ENCODE measurements around the gene FBXL15. TPM values are rescaled to one million over a fixed set of nuclear protein-coding genes. Genes with fewer than 3 reads are reported as not detected.

Gene FBXL15
- total and polyA plus RNA-seq, 2 experiments from 2014 or later, result 17.7 to 23.1 TPM

GRCh38 chr10:102431452-102432124, 11.0 kb downstream of the FBXL15 start:
- H3F3A ChIP-seq (ENCODE audit: insufficient read depth), result peaks cover 6% of the 10 kb centered on the region
- peak overlapping the region; percentile 91 for H3K4me3 ChIP-seq
- H3K27ac ChIP-seq, result peak overlapping the region; percentile 56
- no peak for TF ChIP-seq EZH2phosphoT487 (IDR thresholded peaks at IDR 0.05; ENCODE audit: insufficient read depth, low read depth)
- no peak for TF ChIP-seq EZH2 (IDR thresholded peaks at IDR 0.05; ENCODE audit: insufficient read depth, poor library complexity, severe bottlenecking)
- peak; percentile 72 for DNase-seq
- no peaks in the 10 kb centered on the region for H3K9me3 ChIP-seq (ENCODE audit: low read depth)
- peaks cover 28% of the 10 kb centered on the region for H3K4me1 ChIP-seq (ENCODE audit: insufficient read depth)
- H3K9ac ChIP-seq, result peak overlapping the region; percentile 95
- H3K36me3 ChIP-seq (ENCODE audit: low read depth), result no peaks in the 10 kb centered on the region
- no peaks in the 10 kb centered on the region for H3K27me3 ChIP-seq (replicated peaks; ENCODE audit: insufficient read depth)
- 25% methylated on average over 4 of the region's 4 CpGs for WGBS, 2 experiments (ENCODE audit: low coverage in 1 of 2, low lambda C conversion rate in 2 of 2, missing lambda C conversion rate in 2 of 2)
- H3K79me2 ChIP-seq (ENCODE audit: insufficient read depth), result peaks cover 28% of the 10 kb centered on the region
- peak overlapping the region; percentile 88 for H3K4me2 ChIP-seq (ENCODE audit: unreplicated experiment)
- H3K9me2 ChIP-seq (ENCODE audit: insufficient read depth), result no peaks in the 10 kb centered on the region
- peak overlapping the region; percentile 96 for H2AFZ ChIP-seq
- H4K20me1 ChIP-seq (ENCODE audit: insufficient read depth), result no peaks in the 10 kb centered on the region
- in situ Hi-C loops (cut with MboI), result no loop called here

GRCh38 chr10:102432162-102432950, 11.7 kb downstream of the FBXL15 start, which contains the start of gene CUEDC2:
Gene CUEDC2 (minus strand): TSS chr10:102432574. CDS start chr10:102425188, 7,386 bp downstream.
- H3K4me3 ChIP-seq, result peak within 1 kb of the TSS; percentile 91
- peaks cover 5% of the 10 kb centered on the region for H3F3A ChIP-seq (ENCODE audit: insufficient read depth)
- H3K27me3 ChIP-seq (replicated peaks; ENCODE audit: insufficient read depth), result no peaks in the 10 kb centered on the region
- H3K4me2 ChIP-seq (ENCODE audit: unreplicated experiment), result peak within 1 kb of the TSS; percentile 88
- peak within 1 kb of the TSS; percentile 96 for H2AFZ ChIP-seq
- H3K27ac ChIP-seq, result peak within 1 kb of the TSS; percentile 56
- peak; percentile 97 for DNase-seq
- H3K9me2 ChIP-seq (ENCODE audit: insufficient read depth), result no peaks in the 10 kb centered on the region
- H4K20me1 ChIP-seq (ENCODE audit: insufficient read depth), result no peaks in the 10 kb centered on the region
- no peaks in the 10 kb centered on the region for H3K9me3 ChIP-seq (ENCODE audit: low read depth)
- TF ChIP-seq EZH2phosphoT487 (IDR thresholded peaks at IDR 0.05; ENCODE audit: insufficient read depth, low read depth) (no peak), EZH2 (IDR thresholded peaks at IDR 0.05; ENCODE audit: insufficient read depth, poor library complexity, severe bottlenecking) (no peak)
- H3K4me1 ChIP-seq (ENCODE audit: insufficient read depth), result peaks cover 20% of the 10 kb centered on the region
- WGBS, 2 experiments (ENCODE audit: low coverage in 1 of 2, low lambda C conversion rate in 2 of 2, missing lambda C conversion rate in 2 of 2), result 1% methylated on average over 40 to 48 of the region's 52 CpGs
- H3K36me3 ChIP-seq (ENCODE audit: low read depth), result no peaks in the 10 kb centered on the region
- peak within 1 kb of the TSS; percentile 95 for H3K9ac ChIP-seq
- in situ Hi-C loops (cut with MboI), result no loop called here
- peaks cover 31% of the 10 kb centered on the region for H3K79me2 ChIP-seq (ENCODE audit: insufficient read depth)

- Histone ChIP-seq H3K4me3 (no peak overlapping the region), H3K4me2 (ENCODE audit: unreplicated experiment) (no peak overlapping the region), H3K9ac (no peak overlapping the region), H2AFZ (no peak overlapping the region), H3K79me2 (ENCODE audit: insufficient read depth) (peaks cover 31% of the 10 kb centered on the region), H3K36me3 (ENCODE audit: low read depth) (no peaks in the 10 kb centered on the region), H3K9me3 (ENCODE audit: low read depth) (no peaks in the 10 kb centered on the region), H3F3A (ENCODE audit: insufficient read depth) (no peaks in the 10 kb centered on the region; the same call in 1 of the 2 replicates), H3K9me2 (ENCODE audit: insufficient read depth) (no peaks in the 10 kb centered on the region), H3K27me3 (replicated peaks; ENCODE audit: insufficient read depth) (no peaks in the 10 kb centered on the region), H4K20me1 (ENCODE audit: insufficient read depth) (no peaks in the 10 kb centered on the region), H3K4me1 (ENCODE audit: insufficient read depth) (peaks cover 20% of the 10 kb centered on the region), H3K27ac (no peak overlapping the region)
- WGBS, 2 experiments (ENCODE audit: low coverage in 1 of 2, low lambda C conversion rate in 2 of 2, missing lambda C conversion rate in 2 of 2), result 45 to 48% methylated on average over 5 of the region's 5 CpGs
- in situ Hi-C loops (cut with MboI), result no loop called here
- TF ChIP-seq EZH2 (IDR thresholded peaks at IDR 0.05; ENCODE audit: insufficient read depth, poor library complexity, severe bottlenecking) (no peak), EZH2phosphoT487 (IDR thresholded peaks at IDR 0.05; ENCODE audit: insufficient read depth, low read depth) (no peak)
- no peak for DNase-seq
Measured at GRCh38 chr10:102433619-102434046, 13.0 kb downstream of the FBXL15 start.

- Histone ChIP-seq H3K9ac (peak overlapping the region; percentile 63), H3K4me1 (ENCODE audit: insufficient read depth) (peaks cover 20% of the 10 kb centered on the region), H2AFZ (peak overlapping the region; percentile 81), H3K79me2 (ENCODE audit: insufficient read depth) (peaks cover 31% of the 10 kb centered on the region), H3K27ac (peak overlapping the region; percentile 62), H3K9me2 (ENCODE audit: insufficient read depth) (no peaks in the 10 kb centered on the region), H3K27me3 (replicated peaks; ENCODE audit: insufficient read depth) (no peaks in the 10 kb centered on the region), H3K36me3 (ENCODE audit: low read depth) (no peaks in the 10 kb centered on the region), H3K4me3 (peak overlapping the region; percentile 28), H3F3A (ENCODE audit: insufficient read depth) (no peaks in the 10 kb centered on the region; the same call in 1 of the 2 replicates), H3K4me2 (ENCODE audit: unreplicated experiment) (peak overlapping the region; percentile 71), H4K20me1 (ENCODE audit: insufficient read depth) (no peaks in the 10 kb centered on the region), H3K9me3 (ENCODE audit: low read depth) (no peaks in the 10 kb centered on the region)
- 18 to 23% methylated on average over 9 of the region's 9 CpGs for WGBS, 2 experiments (ENCODE audit: low coverage in 1 of 2, low lambda C conversion rate in 2 of 2, missing lambda C conversion rate in 2 of 2)
- in situ Hi-C loops (cut with MboI), result no loop called here
- peak; percentile 80 for DNase-seq
- no peak for TF ChIP-seq EZH2 (IDR thresholded peaks at IDR 0.05; ENCODE audit: insufficient read depth, poor library complexity, severe bottlenecking)
- no peak for TF ChIP-seq EZH2phosphoT487 (IDR thresholded peaks at IDR 0.05; ENCODE audit: insufficient read depth, low read depth)
Measured at GRCh38 chr10:102434394-102435132, 13.9 kb downstream of the FBXL15 start.
